ENCODE data around the gene GABRD.

Gene GABRD

GRCh38 chr1:2067981-2068380 is 48.8 kb downstream of the GABRD start:
- Histone ChIP-seq H4K20me1 (ENCODE audit: insufficient read depth, low read length, poor library complexity, severe bottlenecking) (no peaks in the 10 kb centered on the region), H3K36me3 (ENCODE audit: insufficient read depth, low read length) (no peaks in the 10 kb centered on the region), H3K9ac (ENCODE audit: low read depth, low read length, poor library complexity, severe bottlenecking) (no peak overlapping the region), H3K79me2 (ENCODE audit: insufficient read depth, low read length) (no peaks in the 10 kb centered on the region), H3F3A (ENCODE audit: low read depth) (no peaks in the 10 kb centered on the region), H3K9me2 (replicated peaks; ENCODE audit: low read depth, low read length) (no peaks in the 10 kb centered on the region), H3K9me3 (ENCODE audit: insufficient read depth, low read depth, low read length) (no peaks in the 10 kb centered on the region), H3K4me3 (ENCODE audit: low read length, poor library complexity, severe bottlenecking) (no peak overlapping the region), H2AFZ (ENCODE audit: low read length) (no peak overlapping the region), H3K27me3 (ENCODE audit: insufficient read depth, low read length, poor library complexity, severe bottlenecking) (no peaks in the 10 kb centered on the region), H3K4me2 (ENCODE audit: low read depth, low read length, poor library complexity, severe bottlenecking) (no peak overlapping the region), H3K4me1 (ENCODE audit: insufficient read depth, low read length, poor library complexity, severe bottlenecking) (no peaks in the 10 kb centered on the region)
- TF ChIP-seq CTCF (conservative IDR thresholded peaks at IDR 0.05; ENCODE audit: low read length) (no peak), EZH2phosphoT487 (IDR thresholded peaks at IDR 0.05; ENCODE audit: borderline replicate concordance) (no peak)

DNA sequence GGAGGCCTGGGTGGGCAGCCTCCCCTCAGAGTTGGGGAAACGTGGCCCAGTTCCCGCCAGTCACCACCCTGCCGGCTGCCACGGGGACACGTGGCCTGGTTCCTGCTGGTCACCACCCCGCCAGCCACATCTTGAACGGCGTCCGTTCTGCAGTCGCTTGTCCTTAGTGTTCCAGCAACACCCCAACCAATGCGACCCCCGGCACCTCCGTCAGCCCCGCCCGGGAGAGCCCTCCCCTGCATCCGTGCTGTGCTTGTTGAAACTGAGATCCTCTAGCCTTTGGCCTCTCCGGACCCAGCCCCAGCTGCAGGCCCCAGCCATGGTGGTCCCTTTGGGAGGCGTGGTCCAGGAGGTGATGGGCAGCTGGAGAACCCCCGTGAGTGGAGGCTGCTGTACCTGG is 49.8 kb downstream of the GABRD start:
- H3K79me2 ChIP-seq (ENCODE audit: insufficient read depth, low read length) = no peaks in the 10 kb centered on the region
- no peaks in the 10 kb centered on the region for H3K36me3 ChIP-seq (ENCODE audit: insufficient read depth, low read length)
- H3K9me3 ChIP-seq (ENCODE audit: insufficient read depth, low read depth, low read length) = no peaks in the 10 kb centered on the region
- no peaks in the 10 kb centered on the region for H3K27me3 ChIP-seq (ENCODE audit: insufficient read depth, low read length, poor library complexity, severe bottlenecking)
- H4K20me1 ChIP-seq (ENCODE audit: insufficient read depth, low read length, poor library complexity, severe bottlenecking) = no peaks in the 10 kb centered on the region
- no peaks in the 10 kb centered on the region for H3K4me1 ChIP-seq (ENCODE audit: insufficient read depth, low read length, poor library complexity, severe bottlenecking)
- H3K4me2 ChIP-seq (ENCODE audit: low read depth, low read length, poor library complexity, severe bottlenecking) = no peak overlapping the region
- no peaks in the 10 kb centered on the region for H3F3A ChIP-seq (ENCODE audit: low read depth)
- H2AFZ ChIP-seq (ENCODE audit: low read length) = no peak overlapping the region
- TF ChIP-seq CTCF (conservative IDR thresholded peaks at IDR 0.05; ENCODE audit: low read length) (no peak), EZH2phosphoT487 (IDR thresholded peaks at IDR 0.05; ENCODE audit: borderline replicate concordance) (no peak)
- H3K9me2 ChIP-seq (replicated peaks; ENCODE audit: low read depth, low read length) = no peaks in the 10 kb centered on the region
- no peak overlapping the region for H3K9ac ChIP-seq (ENCODE audit: low read depth, low read length, poor library complexity, severe bottlenecking)
- H3K4me3 ChIP-seq (ENCODE audit: low read length, poor library complexity, severe bottlenecking) = no peak overlapping the region

DNA sequence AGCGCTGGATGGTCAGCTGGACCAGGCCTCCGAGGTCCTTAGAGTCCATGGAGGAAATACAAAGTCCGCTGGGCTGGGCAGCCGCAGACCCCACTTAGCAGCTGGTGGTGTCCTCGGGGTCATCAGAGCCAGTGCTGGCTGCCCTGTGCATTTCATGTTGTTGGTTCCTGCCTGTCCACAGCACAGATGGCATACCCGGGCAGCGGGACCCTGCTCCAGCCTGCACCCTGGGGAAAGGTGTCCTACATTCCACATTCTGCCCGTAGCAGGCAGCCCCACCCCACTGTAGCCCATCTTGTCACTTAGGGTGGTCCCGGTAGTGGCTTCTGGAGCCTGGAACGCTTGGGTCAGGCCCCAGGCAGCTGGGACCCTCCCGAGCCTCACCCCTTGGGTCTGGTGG is 50.9 kb downstream of the GABRD start:
- H3F3A ChIP-seq (ENCODE audit: low read depth) = no peaks in the 10 kb centered on the region
- no peaks in the 10 kb centered on the region for H4K20me1 ChIP-seq (ENCODE audit: insufficient read depth, low read length, poor library complexity, severe bottlenecking)
- H3K4me2 ChIP-seq (ENCODE audit: low read depth, low read length, poor library complexity, severe bottlenecking) = no peak overlapping the region
- H3K36me3 ChIP-seq (ENCODE audit: insufficient read depth, low read length) = no peaks in the 10 kb centered on the region
- no peak for TF ChIP-seq CTCF (conservative IDR thresholded peaks at IDR 0.05; ENCODE audit: low read length)
- no peak for TF ChIP-seq EZH2phosphoT487 (IDR thresholded peaks at IDR 0.05; ENCODE audit: borderline replicate concordance)
- no peaks in the 10 kb centered on the region for H3K9me3 ChIP-seq (ENCODE audit: insufficient read depth, low read depth, low read length)
- H2AFZ ChIP-seq (ENCODE audit: low read length) = no peak overlapping the region
- no peaks in the 10 kb centered on the region for H3K79me2 ChIP-seq (ENCODE audit: insufficient read depth, low read length)
- H3K9ac ChIP-seq (ENCODE audit: low read depth, low read length, poor library complexity, severe bottlenecking) = no peak overlapping the region
- H3K4me1 ChIP-seq (ENCODE audit: insufficient read depth, low read length, poor library complexity, severe bottlenecking) = no peaks in the 10 kb centered on the region
- no peak overlapping the region for H3K4me3 ChIP-seq (ENCODE audit: low read length, poor library complexity, severe bottlenecking)
- H3K9me2 ChIP-seq (replicated peaks; ENCODE audit: low read depth, low read length) = no peaks in the 10 kb centered on the region
- no peaks in the 10 kb centered on the region for H3K27me3 ChIP-seq (ENCODE audit: insufficient read depth, low read length, poor library complexity, severe bottlenecking)
